Endothelial cell of umbilical vein (primary cell): ENCODE measurements around the gene ABCC1. TPM values are rescaled to one million over a fixed set of nuclear protein-coding genes. Genes with fewer than 3 reads are reported as not detected.

ENCODE experiments used
- BruUV-seq: library from RNA; stranded (reverse); fragments of 400-500 nt; replicated peaks from 2 replicates; lab custom pipeline; 2021; lab: Mats Ljungman, UMichigan
- CTCF ChIA-PET: fragments of 300-600, 350-600 bp; sonication (Branson Sonifier 250); formaldehyde crosslinking; loops from one replicate; lab custom pipeline; 2021; ENCODE audit warnings: antibody characterized with exemption, inconsistent platforms; lab: Charles Lee
- POLR2A ChIA-PET: fragments of 300-600, 350-600 bp; sonication (Branson Sonifier 250); formaldehyde crosslinking; loops from one replicate; lab custom pipeline; 2021; ENCODE audit warnings: antibody characterized with exemption, inconsistent platforms; lab: Charles Lee
- DNase-seq: peaks from one replicate; pipeline ENCODE4 v3.0.0-alpha.2; 2011; ENCODE audit warnings: low read depth, low spot score
- FAIRE-seq: peaks from 2 replicates; lab custom pipeline; 2011; peaks lifted over from hg19 to GRCh38; lab: Jason Lieb, UNC
- H2AFZ ChIP-seq: 2 replicates; pipeline ENCODE4 v1.6.0; 2012; ENCODE audit warnings: low read depth, low read length, control low read depth, inconsistent platforms
- H3K27ac ChIP-seq: 2 replicates; pipeline ENCODE4 v1.5.1; 2011; ENCODE audit warnings: low read depth, mild to moderate bottlenecking, control low read depth, low read length, moderate library complexity; ENCODE audit not compliant: insufficient read depth
- H3K27me3 ChIP-seq, 2 experiments: 2 replicates each; pipeline versions ENCODE4 v1.6.0 to v1.6.1; 2011; ENCODE audit warnings: low read length in 2 of 2, mixed read lengths in 1 of 2; ENCODE audit not compliant: control insufficient read depth in 2 of 2, insufficient read depth in 2 of 2
- H3K36me3 ChIP-seq, 2 experiments: 2 replicates in 1 of 2; 3 replicates in 1 of 2; pipeline ENCODE4 v1.5.1; 2011; ENCODE audit warnings: low read length in 2 of 2, mild to moderate bottlenecking in 1 of 2, moderate library complexity in 1 of 2; ENCODE audit not compliant: control insufficient read depth in 2 of 2, insufficient read depth in 2 of 2; ENCODE audit errors: extremely low read depth in 1 of 2
- H3K4me1 ChIP-seq: 3 replicates; pipeline ENCODE4 v1.5.1; 2011; ENCODE audit warnings: mild to moderate bottlenecking, low read length; ENCODE audit not compliant: control insufficient read depth, insufficient read depth; ENCODE audit errors: extremely low read depth
- H3K4me2 ChIP-seq: 2 replicates; pipeline ENCODE4 v1.6.1; 2011; ENCODE audit warnings: low read length, control low read depth, mixed read lengths; ENCODE audit not compliant: insufficient read depth
- H3K4me3 ChIP-seq, 3 experiments: fragments of 200-600 bp in 1 of 3; sonication (generic), shearing (Covaris generic) in 1 of 3; replicated peaks in 1 of 3; 2 replicates each; pipeline ENCODE4 v1.5.1; 2011 to 2016; ENCODE audit warnings: control low read depth in 3 of 3, low read length in 3 of 3, mild to moderate bottlenecking in 2 of 3, inconsistent platforms in 1 of 3, low read depth in 1 of 3, moderate library complexity in 1 of 3; ENCODE audit not compliant: insufficient read depth in 1 of 3
- H3K79me2 ChIP-seq: 2 replicates; pipeline ENCODE4 v1.6.0; 2012; ENCODE audit warnings: low read length, inconsistent platforms; ENCODE audit not compliant: control insufficient read depth, insufficient read depth
- H3K9ac ChIP-seq: replicated peaks from 2 replicates; pipeline ENCODE3; 2011; ENCODE audit warnings: low read length, control low read depth; ENCODE audit not compliant: insufficient read depth; ENCODE audit errors: extremely low read depth
- H3K9me1 ChIP-seq: replicated peaks from 3 replicates; pipeline ENCODE4 v1.6.0; 2011; ENCODE audit warnings: mild to moderate bottlenecking, low read length; ENCODE audit not compliant: control insufficient read depth, insufficient read depth; ENCODE audit errors: extremely low read depth
- H3K9me3 ChIP-seq: replicated peaks from 2 replicates; pipeline ENCODE4 v1.5.1; 2012; ENCODE audit warnings: low read length, inconsistent platforms; ENCODE audit not compliant: control insufficient read depth, insufficient read depth
- H4K20me1 ChIP-seq: replicated peaks from 2 replicates; pipeline ENCODE3; 2011; ENCODE audit warnings: mild to moderate bottlenecking, low read length; ENCODE audit not compliant: control insufficient read depth, insufficient read depth; ENCODE audit errors: extremely low read depth
- CTCF ChIP-seq, 2 donors: IDR thresholded peaks; 1 replicate in 1 of 2; 2 replicates in 1 of 2; pipeline ENCODE4 v1.5.1; 2011; ENCODE audit warnings: low read length in 2 of 2, mild to moderate bottlenecking in 2 of 2, moderate library complexity in 2 of 2, control low read depth in 1 of 2, inconsistent platforms in 1 of 2, low read depth in 1 of 2; ENCODE audit not compliant: insufficient read depth in 1 of 2; ENCODE audit errors: extremely low read depth in 1 of 2
- EZH2 ChIP-seq: IDR thresholded peaks from 2 replicates; pipeline ENCODE4 v1.6.1; 2012; ENCODE audit warnings: borderline replicate concordance, low read depth, mild to moderate bottlenecking, moderate library complexity, low read length, inconsistent platforms; ENCODE audit not compliant: severe bottlenecking
- FOS ChIP-seq: IDR thresholded peaks from 2 replicates; pipeline ENCODE4 v1.6.1; 2011; ENCODE audit warnings: mild to moderate bottlenecking, low read length, moderate library complexity, borderline replicate concordance; ENCODE audit not compliant: insufficient read depth
- GATA2 ChIP-seq: IDR thresholded peaks from 2 replicates; pipeline ENCODE4 v1.7.0; 2011; ENCODE audit warnings: low read depth, mild to moderate bottlenecking, moderate library complexity, mixed read lengths, low read length; ENCODE audit not compliant: insufficient read length, insufficient read depth
- JUN ChIP-seq: IDR thresholded peaks from 2 replicates; pipeline ENCODE4 v1.6.1; 2011; ENCODE audit warnings: borderline replicate concordance, low read depth; ENCODE audit not compliant: insufficient read length, insufficient read depth
- MAX ChIP-seq: IDR thresholded peaks from 2 replicates; pipeline ENCODE4 v1.6.1; 2011; ENCODE audit not compliant: insufficient read depth, insufficient read length
- MYC ChIP-seq: IDR thresholded peaks from one replicate; pipeline ENCODE4 v1.6.1; 2011; ENCODE audit warnings: mild to moderate bottlenecking, low read depth, low read length
- POLR2A ChIP-seq: IDR thresholded peaks from 2 replicates; pipeline ENCODE4 v1.6.1; 2012; ENCODE audit warnings: low read depth, mild to moderate bottlenecking, control low read depth, low read length
- POLR2AphosphoS5 ChIP-seq: IDR thresholded peaks from 2 replicates; pipeline ENCODE4 v1.6.1; 2012; ENCODE audit warnings: low read depth, mild to moderate bottlenecking, control low read depth, low read length, moderate library complexity; ENCODE audit not compliant: insufficient read depth
- dilution Hi-C: fragments of 300-500 bp; cut with MboI; formaldehyde crosslinking; loops from one replicate; pipeline ENCODE4 v1.15.0; 2019; ENCODE audit warnings: low sequenced_read_pairs; ENCODE audit not compliant: extremely low pct_ligation_motif_present
- intact Hi-C: fragments of 100-400 bp; cut with micrococcal nuclease; formaldehyde crosslinking; loops from one replicate; pipeline ENCODE4 v1.10.0; 2022
- polyA plus RNA-seq, 4 experiments: library from polyadenylated mRNA; depleted of rRNA in 3 of 4; stranded (reverse) in 3 of 4; unstranded in 1 of 4; fragments of >200 nt; gene quantifications; 2 replicates each; pipeline versions ENCODE4 v1.2.1 to v1.2.3, GENCODE V29; 2011 to 2012; ENCODE audit warnings: missing spikeins in 1 of 4
- total RNA-seq: library from RNA; stranded (reverse); gene quantifications from 2 replicates; pipeline ENCODE4 v1.2.3, GENCODE V29; 2021

Gene ABCC1
- total and polyA plus RNA-seq, 2 donors (not counting 3 experiments of a cell fraction or from before 2014, with no cell fraction given) = 46.1 to 89.2 TPM

GRCh38 chr16:16025214-16025968 is 76.0 kb downstream of the ABCC1 start:
- H3K4me3 ChIP-seq = no peak overlapping the region
- DNase-seq (peak; percentile 89), FAIRE-seq (peak; percentile 79)
- H3K4me2 ChIP-seq = no peak overlapping the region
- H3K27me3 ChIP-seq = no peaks in the 10 kb centered on the region
- dilution Hi-C loops = no loop called here
- H4K20me1 ChIP-seq = no peaks in the 10 kb centered on the region
- H2AFZ ChIP-seq = no peak overlapping the region
- POLR2A ChIA-PET = interaction anchor here (1.0 to 2.1 kb wide), 2 partner anchors 27 to 150 kb away, joined by 3 to 9 read pairs; no protein-coding TSS in a partner anchor
- peaks cover 58% of the 10 kb centered on the region for H3K4me1 ChIP-seq
- intact Hi-C loops = loop anchor here (2.0 to 10.0 kb wide), 2 partner anchors 75 to 99 kb away; no protein-coding TSS in a partner anchor
- peak overlapping the region; percentile 84 for H3K27ac ChIP-seq
- H3K36me3 ChIP-seq = peaks cover 0 to 2% of the 10 kb centered on the region in 2 experiments
- CTCF ChIA-PET = interaction anchor here (0.5 to 1.2 kb wide), 7 partner anchors 20 to 158 kb away, joined by 3 to 15 read pairs (median 4); no protein-coding TSS in a partner anchor
- H3K9me3 ChIP-seq = no peaks in the 10 kb centered on the region
- no peaks in the 10 kb centered on the region for H3K9me1 ChIP-seq
- peak overlapping the region; percentile 30 for H3K9ac ChIP-seq
- TF ChIP-seq GATA2 = no peak
- TF ChIP-seq MYC = no peak
- peak; percentile 67 for TF ChIP-seq FOS
- TF ChIP-seq POLR2AphosphoS5 = peak; percentile 73
- no peak for TF ChIP-seq EZH2
- no peak for TF ChIP-seq CTCF (IDR thresholded peaks at IDR 0.05; ENCODE audit: extremely low read depth in 1 of 2, insufficient read depth in 1 of 2, low read depth in 1 of 2, low read length in 2 of 2)
- TF ChIP-seq JUN = no peak
- no peak for TF ChIP-seq MAX
- TF ChIP-seq POLR2A = peak; percentile 29
- peaks cover 34% of the 10 kb centered on the region for H3K79me2 ChIP-seq
- no TSS peak for BruUV-seq
